Stimulated activated CD4-positive, alpha-beta T cell treated with anti-CD3 and anti-CD28 coated beads, Interleukin-1b, Interleukin-23, amount 100 ng/mL, for 48 hours (primary cell): ENCODE data around the gene TRPC3.

Experiments used
- DNase-seq: peaks from one replicate; pipeline ENCODE4 v3.0.0-alpha.2; 2020

The TRPC3 gene

DNA sequence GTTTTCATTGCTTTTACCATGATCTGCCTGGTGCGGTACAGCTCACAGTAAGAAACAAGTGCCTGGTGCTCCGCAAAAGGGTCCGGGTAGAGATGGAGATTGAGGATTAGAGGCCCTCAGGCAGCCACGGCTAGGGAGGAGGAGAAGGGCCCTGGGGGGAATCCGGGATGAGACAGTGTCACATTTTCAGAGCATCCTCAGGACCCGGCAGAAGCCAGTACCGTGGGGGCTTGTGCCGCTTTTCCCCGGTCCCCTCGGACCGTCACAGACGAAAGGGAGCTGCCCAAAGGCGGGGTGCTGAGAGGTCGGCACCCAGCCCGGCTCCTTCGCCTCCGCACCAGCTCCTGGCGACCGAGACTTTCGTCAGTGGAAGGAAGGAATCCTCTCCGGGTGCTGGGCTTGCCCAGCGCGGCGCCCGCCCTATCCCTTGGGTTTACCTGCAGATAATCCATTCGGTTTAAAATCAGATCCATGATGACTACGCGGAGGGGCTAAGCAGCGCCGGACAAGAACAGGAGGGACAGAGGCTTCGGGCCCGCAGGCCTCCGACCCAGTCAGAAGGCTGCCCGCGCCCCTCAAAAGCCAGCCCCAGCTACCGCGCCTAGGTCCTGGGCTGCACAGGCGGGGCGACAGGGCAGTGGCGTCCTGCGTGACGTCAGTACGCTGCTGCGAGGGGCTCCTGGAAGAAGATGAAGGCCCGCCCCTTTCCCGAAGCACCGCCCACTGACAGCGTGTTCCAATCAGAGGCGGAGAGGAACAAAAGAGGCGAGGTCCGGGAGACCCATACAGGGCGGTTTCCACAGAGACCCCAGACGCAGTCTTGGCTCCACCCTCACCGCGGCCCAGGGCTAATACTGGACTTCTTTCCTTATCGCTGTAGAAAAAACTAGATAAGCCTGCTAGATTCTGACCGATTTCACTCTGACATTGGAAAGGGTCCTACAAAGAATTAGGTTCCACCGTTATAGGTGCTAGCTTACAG, 81.7 kb downstream of the TRPC3 start, which contains the start of gene BBS7:
TSS of gene BBS7 (minus strand) at position 634 of the 982 bp plus-strand sequence. CDS start at position 473, 161 bp downstream.
- DNase-seq, result peak; percentile 97

DNA sequence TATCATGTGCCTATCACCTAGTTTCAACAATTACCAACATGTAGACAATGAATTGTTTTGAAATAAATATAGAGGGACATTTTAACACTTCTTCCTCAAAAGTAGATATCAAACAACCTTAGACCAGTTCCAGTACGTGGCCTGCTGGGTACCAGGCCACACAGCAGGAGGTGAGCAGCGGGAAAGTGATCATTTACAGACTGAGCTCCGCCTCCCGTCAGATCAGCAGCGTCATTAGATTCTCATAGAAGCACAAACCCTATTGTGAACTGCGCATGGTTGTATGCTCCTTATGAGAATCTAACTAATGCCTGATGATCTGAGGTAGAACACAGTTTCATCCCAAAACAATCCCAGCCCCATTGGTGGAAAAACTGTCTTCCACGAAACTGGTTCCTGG, 88.1 kb downstream of the TRPC3 start:
- no peak for DNase-seq

DNA sequence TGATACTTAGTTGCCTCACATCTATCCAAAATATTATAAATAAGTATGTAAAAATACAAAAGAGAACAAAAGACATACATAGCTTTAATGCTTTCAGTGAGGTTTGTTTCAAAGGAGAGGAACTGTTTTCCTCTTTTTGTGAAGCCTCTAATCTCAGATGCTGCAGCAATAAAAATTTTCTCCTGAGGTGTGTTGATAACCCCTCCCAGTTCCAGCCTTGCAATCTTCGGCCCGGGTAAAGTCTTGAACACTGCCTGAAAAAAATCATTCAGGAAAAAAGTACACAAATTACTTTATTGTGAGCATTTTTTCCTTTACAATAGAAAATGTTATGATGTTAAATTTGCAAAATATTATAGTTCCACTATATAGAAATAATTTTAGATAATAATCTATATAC, 90.4 kb downstream of the TRPC3 start:
- DNase-seq, result no peak

DNA sequence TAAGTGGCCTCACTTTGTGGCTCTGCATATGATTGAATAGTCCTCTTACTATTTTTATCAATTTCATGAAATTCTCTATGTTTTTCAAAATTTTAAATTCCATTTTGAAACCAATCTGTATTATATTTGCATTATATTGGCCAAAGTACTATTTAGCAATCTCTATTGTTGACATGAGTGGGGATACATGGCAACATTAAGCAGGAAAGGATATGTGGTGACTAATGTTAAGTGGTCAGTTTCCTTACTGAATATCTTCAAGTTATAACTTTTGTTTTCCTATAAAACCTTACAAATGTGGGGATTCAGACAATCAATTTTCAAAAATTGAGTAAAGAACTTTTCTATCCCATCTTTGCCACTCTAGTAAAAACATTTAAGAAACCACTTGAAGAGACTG, 91.7 kb downstream of the TRPC3 start:
- DNase-seq, result no peak

DNA sequence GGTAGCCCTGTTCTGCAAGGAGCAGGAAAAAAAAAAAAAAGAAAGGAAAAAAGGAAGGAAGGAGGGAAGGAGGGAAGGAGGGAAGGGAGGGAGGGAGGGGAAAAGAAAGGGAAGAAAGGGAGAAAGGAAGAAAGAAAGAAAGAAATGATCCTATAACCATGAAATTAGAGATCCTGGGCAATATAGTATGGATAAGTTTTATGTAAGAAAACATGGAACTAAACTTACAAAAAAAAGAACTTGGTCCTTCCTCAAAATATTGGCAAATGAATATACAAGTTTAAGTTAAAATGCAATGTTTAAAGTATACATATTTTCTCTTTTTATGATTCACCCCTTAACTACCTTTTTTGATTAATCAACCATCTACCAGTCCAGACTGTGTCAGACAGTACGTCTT, 100.5 kb downstream of the TRPC3 start:
- DNase-seq, result no peak

- no peak for DNase-seq
These were observed 105.2 kb downstream of the TRPC3 start for GRCh38 chr4:121846662-121847061.

- no peak for DNase-seq
These were observed 109.0 kb downstream of the TRPC3 start for GRCh38 chr4:121842862-121843261.

DNA sequence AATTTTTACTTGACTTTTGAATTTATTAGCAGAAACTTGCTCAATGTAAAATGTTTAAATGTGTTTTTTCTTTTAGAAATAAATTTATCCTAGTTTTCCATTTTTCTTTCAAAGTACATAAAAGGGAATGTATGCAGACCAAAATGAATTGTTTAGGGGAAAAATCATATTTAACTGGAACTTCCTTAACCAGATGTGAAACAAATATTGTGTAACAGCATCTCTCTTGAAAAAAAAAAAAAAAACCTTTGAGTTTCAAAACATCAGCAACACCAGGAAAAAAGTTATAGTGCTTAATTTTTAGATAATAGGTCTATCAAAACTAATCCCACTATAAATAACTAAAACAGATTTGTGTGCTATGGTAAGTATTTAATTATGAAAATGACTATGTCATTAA, 113.7 kb downstream of the TRPC3 start:
- DNase-seq, result no peak

DNA sequence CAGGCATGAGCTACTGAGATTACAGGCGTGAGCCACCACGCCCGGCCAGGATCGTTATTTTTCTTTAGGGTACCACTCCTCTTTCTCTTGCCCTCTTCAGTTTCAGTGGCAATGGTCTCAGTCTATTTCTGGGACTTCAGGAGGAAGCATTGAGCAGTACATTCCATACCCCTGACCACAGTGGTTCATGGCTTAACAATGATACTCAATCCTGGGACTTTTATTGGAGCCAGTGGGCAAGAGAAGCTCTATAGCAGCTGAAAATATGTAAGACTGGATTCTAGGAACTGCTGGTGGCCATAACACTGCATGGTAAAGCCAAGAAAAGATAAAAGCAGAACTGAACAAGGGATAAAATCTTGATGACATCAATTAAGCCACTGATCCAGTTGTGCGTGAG, 122.3 kb downstream of the TRPC3 start:
- no peak for DNase-seq
